ENCODE results near the gene RGS14.

- TF ChIP-seq CTCF (IDR thresholded peaks at IDR 0.05): no peak
- TF ChIP-seq ZFX (IDR thresholded peaks at IDR 0.05; ENCODE audit: borderline replicate concordance): no peak
Measured at GRCh38 chr5:177355868-177356168, 1.9 kb upstream of the RGS14 start.
